Breast epithelium (tissue), 4 donors: ENCODE data around the gene CLCN1. TPM values are rescaled to one million over a fixed set of nuclear protein-coding genes. Genes with fewer than 3 reads are reported as not detected.

Source experiments
- DNase-seq, 2 donors: peaks; one replicate each; pipeline ENCODE4 v3.0.0-alpha.2; 2019; ENCODE audit warnings: low spot score in 2 of 2
- H3K27ac ChIP-seq, 2 donors: fragments of 200-600 bp; sonication (generic) in 1 of 2; one replicate each; pipeline ENCODE4 v1.5.1; 2016 to 2019; ENCODE audit warnings: mild to moderate bottlenecking in 1 of 2
- H3K27me3 ChIP-seq, 2 donors: fragments of 200-600 bp; sonication (generic) in 1 of 2; one replicate each; pipeline versions ENCODE4 v1.5.1 to v1.6.0; 2017 to 2019; ENCODE audit warnings: control low read depth in 1 of 2, mild to moderate bottlenecking in 1 of 2
- H3K36me3 ChIP-seq: fragments of 200-600 bp; one replicate; pipeline ENCODE4 v1.5.1; 2019
- H3K4me1 ChIP-seq, 2 donors: fragments of 200-600 bp; sonication (generic); one replicate each; pipeline ENCODE4 v1.5.1; 2016 to 2019; ENCODE audit warnings: control low read depth in 1 of 2
- H3K4me3 ChIP-seq, 3 donors: fragments of 200-600 bp; sonication (generic); 1 replicate in 2 of 3; 2 replicates in 1 of 3; pipeline ENCODE4 v1.5.1; 2016 to 2019; ENCODE audit warnings: mild to moderate bottlenecking in 3 of 3, moderate library complexity in 2 of 3
- H3K9me3 ChIP-seq, 2 donors: fragments of 200-600 bp; sonication (generic) in 1 of 2; one replicate each; pipeline ENCODE4 v1.5.1; 2016 to 2019; ENCODE audit warnings: control low read depth in 1 of 2
- POLR2A ChIP-seq: fragments of 450-650 bp; IDR thresholded peaks from one replicate; pipeline ENCODE4 v1.6.1; 2016; ENCODE audit warnings: antibody characterized with exemption, mild to moderate bottlenecking, moderate library complexity
- POLR2AphosphoS5 ChIP-seq, 3 donors: sonication (generic); formaldehyde crosslinking; IDR thresholded peaks; one replicate each; pipeline ENCODE4 v1.6.1; 2017; ENCODE audit warnings: antibody characterized with exemption in 3 of 3
- intact Hi-C: fragments of 100-400 bp; cut with DNase I; formaldehyde crosslinking; loops from one replicate; pipeline ENCODE4 v1.15.1; 2023; ENCODE audit warnings: low total_unique reads
- total RNA-seq, 3 donors: library from RNA; depleted of rRNA; stranded (reverse); fragments of >200 nt; gene quantifications; one replicate each; pipeline ENCODE4 v1.1.0, GENCODE V29; 2016
- TF ChIP-seq, protein P1 (sequence below), 3 donors: fragments of 450-650 bp; IDR thresholded peaks; one replicate each; pipeline ENCODE4 v1.5.1; 2016 to 2017; ENCODE audit warnings: antibody characterized with exemption in 3 of 3, mild to moderate bottlenecking in 3 of 3, moderate library complexity in 3 of 3

Gene CLCN1
- total RNA-seq, 3 donors from 2014 or later, result 0.29 TPM; not detected in 2

DNA sequence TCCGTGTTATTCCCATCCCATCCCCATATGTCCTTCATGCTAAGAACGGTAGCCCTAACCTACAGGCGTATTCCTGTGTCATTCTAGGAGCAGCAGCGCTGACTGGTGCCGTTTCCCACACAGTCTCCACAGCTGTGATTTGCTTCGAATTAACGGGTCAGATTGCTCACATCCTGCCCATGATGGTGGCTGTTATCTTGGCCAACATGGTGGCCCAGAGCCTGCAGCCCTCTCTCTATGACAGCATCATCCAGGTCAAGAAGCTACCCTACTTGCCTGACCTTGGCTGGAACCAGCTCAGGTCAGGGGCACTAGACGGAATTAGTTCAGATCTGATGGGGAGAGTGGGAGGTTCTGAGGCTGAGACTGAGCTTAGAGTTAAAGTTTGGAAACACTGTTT is 25.9 kb downstream of the CLCN1 start:
- no peak for TF ChIP-seq POLR2AphosphoS5 (IDR thresholded peaks at IDR 0.05)
- TF ChIP-seq, protein P1, sequence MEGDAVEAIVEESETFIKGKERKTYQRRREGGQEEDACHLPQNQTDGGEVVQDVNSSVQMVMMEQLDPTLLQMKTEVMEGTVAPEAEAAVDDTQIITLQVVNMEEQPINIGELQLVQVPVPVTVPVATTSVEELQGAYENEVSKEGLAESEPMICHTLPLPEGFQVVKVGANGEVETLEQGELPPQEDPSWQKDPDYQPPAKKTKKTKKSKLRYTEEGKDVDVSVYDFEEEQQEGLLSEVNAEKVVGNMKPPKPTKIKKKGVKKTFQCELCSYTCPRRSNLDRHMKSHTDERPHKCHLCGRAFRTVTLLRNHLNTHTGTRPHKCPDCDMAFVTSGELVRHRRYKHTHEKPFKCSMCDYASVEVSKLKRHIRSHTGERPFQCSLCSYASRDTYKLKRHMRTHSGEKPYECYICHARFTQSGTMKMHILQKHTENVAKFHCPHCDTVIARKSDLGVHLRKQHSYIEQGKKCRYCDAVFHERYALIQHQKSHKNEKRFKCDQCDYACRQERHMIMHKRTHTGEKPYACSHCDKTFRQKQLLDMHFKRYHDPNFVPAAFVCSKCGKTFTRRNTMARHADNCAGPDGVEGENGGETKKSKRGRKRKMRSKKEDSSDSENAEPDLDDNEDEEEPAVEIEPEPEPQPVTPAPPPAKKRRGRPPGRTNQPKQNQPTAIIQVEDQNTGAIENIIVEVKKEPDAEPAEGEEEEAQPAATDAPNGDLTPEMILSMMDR (IDR thresholded peaks at IDR 0.05), result no peak
- TF ChIP-seq POLR2A, result no peak
- DNase-seq, result no peak
- H3K9me3 ChIP-seq, result no peaks in the 10 kb centered on the region
- H3K4me3 ChIP-seq, result no peak overlapping the region
- no peak overlapping the region for H3K27ac ChIP-seq
- no peaks in the 10 kb centered on the region for H3K4me1 ChIP-seq
- no peaks in the 10 kb centered on the region for H3K27me3 ChIP-seq
- no peaks in the 10 kb centered on the region for H3K36me3 ChIP-seq
- intact Hi-C loops, result no loop called here

DNA sequence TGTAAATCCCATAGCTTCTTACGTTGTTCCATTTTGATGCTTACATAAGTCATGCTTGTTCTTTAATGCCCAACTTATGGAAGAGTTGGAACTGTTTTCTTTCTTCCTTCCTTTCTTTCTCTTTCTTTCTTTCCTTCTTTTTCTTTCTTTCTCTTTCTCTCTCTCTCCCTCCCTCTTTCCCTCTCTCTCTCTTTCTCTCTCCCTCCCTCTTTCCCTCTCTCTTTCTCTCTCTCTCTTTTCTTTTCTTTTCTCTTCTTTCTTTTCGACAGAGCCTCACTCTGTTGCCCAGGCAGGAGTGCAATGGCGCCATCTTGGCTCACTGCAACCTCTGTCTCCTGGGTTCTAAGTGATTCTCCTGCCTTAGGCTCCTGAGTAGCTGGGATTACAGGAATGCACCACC is 27.7 kb downstream of the CLCN1 start:
- no peak for DNase-seq

DNA sequence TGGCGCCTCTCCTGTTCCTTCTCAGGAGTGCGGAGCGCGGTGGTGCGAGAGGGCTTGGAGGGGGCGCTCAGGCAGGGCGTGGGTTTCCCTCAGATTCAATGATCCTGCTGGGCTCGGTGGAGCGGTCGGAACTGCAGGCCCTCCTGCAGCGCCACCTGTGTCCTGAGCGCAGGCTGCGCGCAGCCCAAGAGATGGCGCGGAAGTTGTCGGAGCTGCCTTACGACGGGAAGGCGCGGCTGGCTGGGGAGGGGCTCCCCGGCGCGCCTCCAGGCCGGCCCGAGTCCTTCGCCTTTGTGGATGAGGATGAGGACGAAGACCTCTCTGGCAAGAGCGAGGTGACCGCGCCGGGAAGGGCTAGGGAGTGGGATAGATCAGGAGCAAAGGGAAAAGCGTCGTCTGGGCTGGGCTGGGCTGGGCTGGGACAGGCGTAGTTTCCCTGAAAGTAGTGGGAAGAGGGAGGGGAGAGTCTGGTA is 29.6 kb downstream of the CLCN1 start:
- Histone ChIP-seq H3K27me3 (no peaks in the 10 kb centered on the region), H3K9me3 (no peaks in the 10 kb centered on the region), H3K4me1 (no peaks in the 10 kb centered on the region), H3K36me3 (no peaks in the 10 kb centered on the region), H3K4me3 (peak overlapping the region in 2 of 3 donors; percentile 28 to 64), H3K27ac (no peak overlapping the region)
- DNase-seq, result no peak
- TF ChIP-seq, protein P1 (IDR thresholded peaks at IDR 0.05), result peak; percentile 22 to 55 (median 27)
- TF ChIP-seq POLR2A, result no peak
- intact Hi-C loops, result no loop called here

More for the DNA sequence above, 27.7 kb downstream of the CLCN1 start:
- Histone ChIP-seq H3K4me1 (no peaks in the 10 kb centered on the region), H3K9me3 (no peaks in the 10 kb centered on the region), H3K27me3 (no peaks in the 10 kb centered on the region), H3K27ac (no peak overlapping the region), H3K36me3 (no peaks in the 10 kb centered on the region), H3K4me3 (no peak overlapping the region)
- intact Hi-C loops, result no loop called here
- TF ChIP-seq POLR2A, result no peak
- TF ChIP-seq, protein P1 (IDR thresholded peaks at IDR 0.05), result no peak
- TF ChIP-seq POLR2AphosphoS5 (IDR thresholded peaks at IDR 0.05), result no peak

DNA sequence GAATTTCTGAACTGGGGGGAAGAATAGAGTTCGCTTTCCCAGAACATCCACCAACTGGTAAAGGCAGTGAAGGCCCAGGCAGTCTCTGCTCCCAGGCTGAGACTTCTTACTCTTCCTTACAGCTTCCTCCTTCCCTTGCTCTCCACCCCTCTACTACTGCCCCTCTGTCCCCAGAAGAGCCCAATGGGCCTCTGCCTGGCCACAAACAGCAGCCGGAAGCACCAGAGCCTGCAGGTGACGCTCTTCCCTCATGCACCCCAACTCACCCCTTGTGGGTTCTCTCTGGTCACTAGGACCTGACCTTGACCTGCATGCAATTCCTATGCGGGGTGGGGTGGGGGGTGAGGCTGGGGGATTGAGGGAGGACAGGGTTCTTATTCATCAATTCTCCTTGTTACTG is 30.1 kb downstream of the CLCN1 start:
- Histone ChIP-seq H3K27me3 (no peaks in the 10 kb centered on the region), H3K9me3 (no peaks in the 10 kb centered on the region), H3K36me3 (no peaks in the 10 kb centered on the region), H3K4me3 (no peak overlapping the region), H3K4me1 (no peaks in the 10 kb centered on the region), H3K27ac (no peak overlapping the region)
- no peak for DNase-seq
- intact Hi-C loops, result no loop called here
- TF ChIP-seq, protein P1 (IDR thresholded peaks at IDR 0.05), result no peak
- TF ChIP-seq POLR2A (no peak), POLR2AphosphoS5 (IDR thresholded peaks at IDR 0.05) (no peak)

DNA sequence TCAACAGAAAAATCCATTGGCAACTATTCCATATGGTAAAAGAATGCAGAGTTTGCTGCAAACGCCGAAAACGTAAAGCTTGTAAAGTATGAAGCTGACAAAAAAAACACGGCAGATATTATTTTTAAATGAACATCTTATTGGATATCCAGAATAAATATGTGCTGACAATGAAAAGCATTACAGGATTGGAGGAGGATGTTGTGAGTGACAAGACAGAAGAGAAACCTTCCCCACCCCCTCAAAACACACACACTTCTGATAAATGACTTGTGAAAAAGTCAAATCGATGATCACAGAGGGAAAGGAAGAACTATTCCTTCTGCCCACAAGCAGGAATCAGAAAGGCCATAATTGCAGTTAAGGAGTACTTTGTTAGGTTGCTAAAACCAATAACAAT is 32.0 kb downstream of the CLCN1 start:
- TF ChIP-seq POLR2A (no peak), POLR2AphosphoS5 (IDR thresholded peaks at IDR 0.05) (no peak)
- TF ChIP-seq, protein P1 (IDR thresholded peaks at IDR 0.05), result no peak
- H3K4me3 ChIP-seq, result no peak overlapping the region
- no peaks in the 10 kb centered on the region for H3K4me1 ChIP-seq
- no peaks in the 10 kb centered on the region for H3K27me3 ChIP-seq
- no peak overlapping the region for H3K27ac ChIP-seq
- DNase-seq, result no peak
- H3K36me3 ChIP-seq, result no peaks in the 10 kb centered on the region
- intact Hi-C loops, result no loop called here
- no peaks in the 10 kb centered on the region for H3K9me3 ChIP-seq
